Panc1 (cell line): ENCODE data around the gene PWP1.
"Not testable (repeated sequence)": the region's sequence is repeated elsewhere in the genome, so short reads cannot be mapped to it uniquely, and the experiment has no call there.

ENCODE experiments used
- CTCF ChIP-seq: fragments of 450-650 bp; IDR thresholded peaks from 2 replicates; pipeline ENCODE4 v1.5.1; 2017; ENCODE audit warnings: mild to moderate bottlenecking
- POLR2AphosphoS5 ChIP-seq: IDR thresholded peaks from 2 replicates; pipeline ENCODE4 v1.6.1; 2012; ENCODE audit warnings: mild to moderate bottlenecking, low read depth, low read length, moderate library complexity
- REST ChIP-seq, 2 experiments: IDR thresholded peaks; 2 replicates each; pipeline ENCODE4 v1.6.1; 2011 to 2012; ENCODE audit warnings: low read depth in 2 of 2, control low read depth in 1 of 2, low read length in 1 of 2, mild to moderate bottlenecking in 1 of 2, moderate library complexity in 1 of 2; ENCODE audit not compliant: insufficient read depth in 1 of 2
- SIN3A ChIP-seq: IDR thresholded peaks from 2 replicates; pipeline ENCODE4 v1.6.1; 2012; ENCODE audit warnings: low read depth, mild to moderate bottlenecking, low read length, moderate library complexity, borderline replicate concordance; ENCODE audit not compliant: insufficient read depth
- TCF7L2 ChIP-seq: IDR thresholded peaks from 2 replicates; pipeline ENCODE4 v1.6.1; 2011; ENCODE audit warnings: mild to moderate bottlenecking, low read depth, low read length, inconsistent platforms

DNA sequence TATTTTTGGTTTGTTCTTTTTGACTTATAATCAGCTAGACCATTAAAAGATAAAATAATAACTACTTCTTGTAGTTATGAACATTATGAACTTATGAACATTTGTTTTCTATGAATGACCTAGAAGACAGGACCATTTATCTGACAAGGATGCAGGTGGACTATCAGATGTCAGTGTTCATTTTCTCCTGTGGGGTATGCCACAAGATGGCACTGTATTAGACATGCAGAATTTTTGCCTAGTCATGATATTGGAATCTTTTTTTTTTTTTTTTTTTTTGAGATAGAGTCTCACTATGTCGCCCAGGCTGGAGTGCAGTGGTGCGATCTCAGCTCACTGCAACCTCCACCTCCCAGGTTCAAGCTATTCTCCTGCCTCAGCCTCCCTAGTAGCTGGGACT is 10.2 kb downstream of the PWP1 start:
- TF ChIP-seq POLR2AphosphoS5; REST (IDR thresholded peaks at IDR 0.05; ENCODE audit: insufficient read depth in 1 of 2, low read depth in 2 of 2, low read length in 1 of 2); TCF7L2; SIN3A: not testable (repeated sequence)
- TF ChIP-seq CTCF, result peak; percentile 60
